Calu3 (cell line): ENCODE data around the gene CYP27C1. TPM values are rescaled to one million over a fixed set of nuclear protein-coding genes. Genes with fewer than 3 reads are reported as not detected.

Experiments
- BruUV-seq: library from RNA; stranded (reverse); fragments of 400-500 nt; replicated peaks from 2 replicates; lab custom pipeline; 2021; lab: Mats Ljungman, UMichigan
- CTCF ChIA-PET: fragments of 300-600 bp; sonication (Branson Sonifier 250); formaldehyde crosslinking; loops from one replicate; lab custom pipeline; 2022; ENCODE audit warnings: antibody characterized with exemption; lab: Charles Lee
- DNase-seq: peaks from one replicate; pipeline ENCODE4 v3.0.0; 2022
- H3K27ac Mint-ChIP-seq: one replicate; pipeline ENCODE4 v1.8.0; 2022; ENCODE audit warnings: mixed read lengths; ENCODE audit not compliant: unreplicated experiment
- H3K27me3 Mint-ChIP-seq: one replicate; pipeline ENCODE4 v1.8.0; 2022; ENCODE audit warnings: mixed read lengths; ENCODE audit not compliant: unreplicated experiment
- H3K36me3 Mint-ChIP-seq: one replicate; pipeline ENCODE4 v1.8.0; 2022; ENCODE audit warnings: mild to moderate bottlenecking, moderate library complexity, mixed read lengths; ENCODE audit not compliant: insufficient read depth, unreplicated experiment
- H3K4me1 Mint-ChIP-seq: one replicate; pipeline ENCODE4 v1.8.0; 2022; ENCODE audit warnings: mild to moderate bottlenecking, low read depth, mixed read lengths; ENCODE audit not compliant: unreplicated experiment
- H3K4me3 Mint-ChIP-seq: one replicate; pipeline ENCODE4 v1.8.0; 2022; ENCODE audit warnings: mild to moderate bottlenecking, low read depth, moderate library complexity, mixed read lengths; ENCODE audit not compliant: unreplicated experiment
- H3K9me3 Mint-ChIP-seq: one replicate; pipeline ENCODE4 v1.8.0; 2022; ENCODE audit warnings: low read depth, mixed read lengths; ENCODE audit not compliant: unreplicated experiment
- CTCF ChIP-seq: fragments of 200-600 bp; IDR thresholded peaks from one replicate; pipeline ENCODE4 v1.8.0; 2022; ENCODE audit warnings: antibody characterized with exemption; ENCODE audit not compliant: unreplicated experiment
- intact Hi-C: fragments of 100-400 bp; cut with micrococcal nuclease; formaldehyde crosslinking; loops from one replicate; pipeline ENCODE4 v1.10.0; 2022; ENCODE audit not compliant: unreplicated experiment
- total RNA-seq: library from RNA; stranded (reverse); gene quantifications from 2 replicates; pipeline ENCODE4 v1.2.3, GENCODE V29; 2022

The CYP27C1 gene
- total RNA-seq, 1 experiment from 2014 or later = 0.07 TPM

GRCh38 chr2:127256866-127257265 lies 36.8 kb upstream of the CYP27C1 start:
- Mint-ChIP-seq H3K4me3 (no peak overlapping the region), H3K27ac (no peak overlapping the region), H3K27me3 (no peaks in the 10 kb centered on the region), H3K4me1 (peaks cover 18% of the 10 kb centered on the region), H3K9me3 (no peaks in the 10 kb centered on the region), H3K36me3 (peaks cover 23% of the 10 kb centered on the region)
- no TSS peak for BruUV-seq
- CTCF ChIA-PET = no interaction called here
- DNase-seq = no peak
- intact Hi-C loops = no loop called here
- no peak for TF ChIP-seq CTCF

DNA sequence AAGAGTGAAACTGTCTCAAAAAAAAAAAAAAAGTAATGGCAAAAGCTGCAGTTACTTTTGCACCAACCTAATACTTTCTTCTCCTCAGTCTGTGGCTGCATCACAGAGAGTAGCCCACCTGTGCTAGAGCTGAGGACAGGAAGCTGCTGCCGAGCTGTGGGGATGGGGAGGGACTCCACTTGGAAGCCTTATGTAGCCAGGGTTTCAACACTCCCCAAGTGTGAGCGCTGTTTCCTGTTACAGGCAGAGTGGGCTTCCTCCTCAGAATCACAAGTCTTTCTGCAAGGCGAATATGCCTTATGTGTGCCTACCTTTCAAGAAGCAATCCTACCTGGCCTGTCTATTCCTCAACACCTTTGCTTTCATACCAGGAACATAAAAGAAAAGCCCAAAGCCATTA lies 36.3 kb upstream of the CYP27C1 start:
- Mint-ChIP-seq H3K27me3 (no peaks in the 10 kb centered on the region), H3K36me3 (peaks cover 23% of the 10 kb centered on the region), H3K4me3 (no peak overlapping the region), H3K27ac (no peak overlapping the region), H3K4me1 (peaks cover 18% of the 10 kb centered on the region), H3K9me3 (no peaks in the 10 kb centered on the region)
- no peak for TF ChIP-seq CTCF
- no peak for DNase-seq
- BruUV-seq = no TSS peak
- CTCF ChIA-PET = no interaction called here
- intact Hi-C loops = no loop called here

DNA sequence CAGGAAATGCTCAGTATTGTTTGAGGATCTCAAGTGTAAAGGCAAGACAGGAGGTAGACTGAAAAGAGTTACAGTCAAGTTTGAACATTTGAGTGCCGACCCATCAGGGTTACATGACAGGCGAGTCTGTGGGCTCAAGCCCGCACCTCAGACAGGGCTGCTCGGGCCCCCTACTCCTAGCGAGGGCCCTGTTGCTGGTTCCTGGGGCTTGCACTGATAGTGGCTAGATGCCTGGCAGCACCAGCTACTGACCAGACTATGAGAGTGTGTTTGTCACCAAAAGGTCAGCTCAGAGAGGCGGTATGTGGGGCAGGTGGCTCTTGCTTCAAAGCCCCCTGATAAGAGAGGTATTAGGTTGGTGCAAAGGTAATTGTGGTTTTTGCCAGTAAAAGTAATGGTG lies 35.6 kb upstream of the CYP27C1 start:
- H3K27me3 Mint-ChIP-seq = no peaks in the 10 kb centered on the region
- BruUV-seq = no TSS peak
- no peak for TF ChIP-seq CTCF
- no peaks in the 10 kb centered on the region for H3K9me3 Mint-ChIP-seq
- DNase-seq = no peak
- peaks cover 18% of the 10 kb centered on the region for H3K36me3 Mint-ChIP-seq
- intact Hi-C loops = no loop called here
- no peak overlapping the region for H3K4me3 Mint-ChIP-seq
- peaks cover 18% of the 10 kb centered on the region for H3K4me1 Mint-ChIP-seq
- CTCF ChIA-PET = no interaction called here
- no peak overlapping the region for H3K27ac Mint-ChIP-seq

- H3K27me3 Mint-ChIP-seq = no peaks in the 10 kb centered on the region
- H3K4me1 Mint-ChIP-seq = peaks cover 18% of the 10 kb centered on the region
- TF ChIP-seq CTCF = no peak
- CTCF ChIA-PET = interaction anchor here (1.0 kb wide), 1 partner anchor 58 kb away, joined by 4 read pairs; no protein-coding TSS in a partner anchor
- intact Hi-C loops = no loop called here
- no TSS peak for BruUV-seq
- DNase-seq = no peak
- H3K9me3 Mint-ChIP-seq = no peaks in the 10 kb centered on the region
- no peak overlapping the region for H3K4me3 Mint-ChIP-seq
- H3K36me3 Mint-ChIP-seq = peaks cover 16% of the 10 kb centered on the region
- no peak overlapping the region for H3K27ac Mint-ChIP-seq
Measured at GRCh38 chr2:127255146-127255545, 35.0 kb upstream of the CYP27C1 start.
